ENCODE measurements around the gene DLEU7.

- no peak for TF ChIP-seq POLR2A (IDR thresholded peaks at IDR 0.05)
- TF ChIP-seq CTCF (IDR thresholded peaks at IDR 0.05) = no peak
Observed at GRCh38 chr13:50847501-50847900, 4.0 kb upstream of the DLEU7 start.

Measured in right lobe of liver (tissue), 4 donors.